Measurements from ENCODE around the gene SIVA1. TPM values are rescaled to one million over a fixed set of nuclear protein-coding genes. Genes with fewer than 3 reads are reported as not detected.
A peak's percentile ranks its signal among the peaks of the same experiment; 100 is the strongest.

Gene SIVA1
- total and polyA plus RNA-seq, 9 of the 15 experiments (the other 6 are each of a cell fraction or from before 2014, with no cell fraction given) = 4.2 to 186 (median 54.2) TPM

DNA sequence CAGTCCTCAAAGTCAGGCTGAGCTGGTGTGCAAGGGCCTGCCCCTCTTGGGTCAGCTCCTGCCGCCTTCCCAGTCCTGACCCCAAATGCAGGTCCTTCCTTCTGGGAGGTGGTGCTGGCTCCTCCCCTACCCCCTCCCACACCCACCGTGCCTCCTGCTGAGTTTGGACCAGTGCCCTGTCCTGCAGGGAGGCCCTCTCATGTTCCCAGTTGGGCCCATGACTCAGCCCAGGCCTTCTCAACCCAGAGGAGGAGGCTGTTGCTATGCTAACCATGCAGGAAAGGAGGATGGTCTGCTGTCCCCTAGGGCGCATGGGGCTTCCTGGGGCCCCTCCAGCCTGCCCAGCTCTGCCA, 52.4 kb downstream of the SIVA1 start:
- peak; percentile 82 to 91 (median 88) for DNase-seq (ENCODE audit: extremely low read depth in 1 of 4, low spot score in 3 of 4)
- ChIA-PET POLR2A (interaction anchor here (0.5 to 0.7 kb wide), 2 partner anchors 8 to 783 kb away, joined by 3 read pairs; no protein-coding TSS in a partner anchor), CTCF (ENCODE audit: low intra/inter-chr PET ratio) (no interaction called here)
- H3K27me3 ChIP-seq (ENCODE audit: control insufficient read depth in 2 of 2, insufficient read depth in 2 of 2, low read length in 2 of 2) = no peaks in the 10 kb centered on the region
- no TSS peak for BruUV-seq (replicated peaks)
- H3K36me3 ChIP-seq (ENCODE audit: control insufficient read depth, insufficient read depth, low read length) = peaks cover 6% of the 10 kb centered on the region; the same call in 1 of the 3 replicates
- intact Hi-C loops (cut with micrococcal nuclease) (no loop called here), in situ Hi-C loops (cut with MboI) (no loop called here)
- H3K4me2 ChIP-seq (ENCODE audit: insufficient read depth, low read length) = peak overlapping the region; percentile 63; the same call in 1 of the 2 replicates
- H3K27ac ChIP-seq (ENCODE audit: extremely low read depth, low read depth, low read length) = peak overlapping the region; percentile 73
- H3K4me3 ChIP-seq = no peak overlapping the region
- WGBS (ENCODE audit: insufficient coverage, low coverage, missing lambda C conversion rate) = 17% methylated on average over 2 of the region's 3 CpGs
- H3K9me3 ChIP-seq (replicated peaks; ENCODE audit: control insufficient read depth, insufficient read depth, low read depth, low read length) = no peaks in the 10 kb centered on the region
- peaks cover 33 to 67% of the 10 kb centered on the region in 2 experiments for H3K4me1 ChIP-seq (replicated peaks in 1 of 2; ENCODE audit: control insufficient read depth in 2 of 2, insufficient read depth in 2 of 2, low read length in 2 of 2)
- no peaks in the 10 kb centered on the region for H3K9me1 ChIP-seq (ENCODE audit: control insufficient read depth, insufficient read depth, low read length)
- peak overlapping the region; percentile 35 to 85; a peak in 3 of 4 replicates for H3K9ac ChIP-seq (ENCODE audit: insufficient read depth in 1 of 2, low read depth in 2 of 2, low read length in 2 of 2)
- H4K20me1 ChIP-seq (replicated peaks; ENCODE audit: control insufficient read depth, insufficient read depth, low read length) = no peaks in the 10 kb centered on the region
- H3K79me2 ChIP-seq (ENCODE audit: control insufficient read depth, insufficient read depth, low read length) = peaks cover 28% of the 10 kb centered on the region
- peak overlapping the region; percentile 58; the same call in 1 of the 2 replicates for H2AFZ ChIP-seq (ENCODE audit: low read depth, low read length)
- peak; percentile 96 for FAIRE-seq
- peak; percentile 86 for ATAC-seq
- TF ChIP-seq ZBTB5 (IDR thresholded peaks at IDR 0.05) = no peak
- no peak for TF ChIP-seq ZNF561 (CRISPR knock-in tag; conservative IDR thresholded peaks at IDR 0.05)
- peak in 1 of 2 experiments; percentile 85; a peak in 3 of 4 replicates for TF ChIP-seq RCOR1 (IDR thresholded peaks at IDR 0.05; ENCODE audit: borderline replicate concordance in 1 of 2, low read depth in 2 of 2, low read length in 2 of 2)
- TF ChIP-seq, protein P1, sequence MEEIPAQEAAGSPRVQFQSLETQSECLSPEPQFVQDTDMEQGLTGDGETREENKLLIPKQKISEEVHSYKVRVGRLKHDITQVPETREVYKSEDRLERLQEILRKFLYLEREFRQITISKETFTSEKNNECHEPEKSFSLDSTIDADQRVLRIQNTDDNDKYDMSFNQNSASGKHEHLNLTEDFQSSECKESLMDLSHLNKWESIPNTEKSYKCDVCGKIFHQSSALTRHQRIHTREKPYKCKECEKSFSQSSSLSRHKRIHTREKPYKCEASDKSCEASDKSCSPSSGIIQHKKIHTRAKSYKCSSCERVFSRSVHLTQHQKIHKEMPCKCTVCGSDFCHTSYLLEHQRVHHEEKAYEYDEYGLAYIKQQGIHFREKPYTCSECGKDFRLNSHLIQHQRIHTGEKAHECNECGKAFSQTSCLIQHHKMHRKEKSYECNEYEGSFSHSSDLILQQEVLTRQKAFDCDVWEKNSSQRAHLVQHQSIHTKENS (CRISPR knock-in tag; IDR thresholded peaks at IDR 0.05) = no peak
- no peak for TF ChIP-seq ESRRB (CRISPR knock-in tag; IDR thresholded peaks at IDR 0.05; ENCODE audit: borderline replicate concordance)
- TF ChIP-seq MTF1 (CRISPR knock-in tag; IDR thresholded peaks at IDR 0.05; ENCODE audit: borderline replicate concordance) = no peak
- TF ChIP-seq SAP30 (IDR thresholded peaks at IDR 0.05; ENCODE audit: borderline replicate concordance, insufficient read depth, low read depth, low read length, poor library complexity, severe bottlenecking) = no peak
- no peak for TF ChIP-seq MCM3 (IDR thresholded peaks at IDR 0.05)
- TF ChIP-seq MAFF (IDR thresholded peaks at IDR 0.05; ENCODE audit: low read length) = no peak
- peak; percentile 36; the same call in 1 of the 2 replicates for TF ChIP-seq ZBTB7A (IDR thresholded peaks at IDR 0.05; ENCODE audit: borderline replicate concordance, control insufficient read depth, low read depth, low read length)
- no peak for TF ChIP-seq TBL1XR1 (IDR thresholded peaks at IDR 0.05; ENCODE audit: low read length in 2 of 2)
- no peak for TF ChIP-seq THRB (CRISPR knock-in tag; conservative IDR thresholded peaks at IDR 0.05)
- TF ChIP-seq, protein P2, sequence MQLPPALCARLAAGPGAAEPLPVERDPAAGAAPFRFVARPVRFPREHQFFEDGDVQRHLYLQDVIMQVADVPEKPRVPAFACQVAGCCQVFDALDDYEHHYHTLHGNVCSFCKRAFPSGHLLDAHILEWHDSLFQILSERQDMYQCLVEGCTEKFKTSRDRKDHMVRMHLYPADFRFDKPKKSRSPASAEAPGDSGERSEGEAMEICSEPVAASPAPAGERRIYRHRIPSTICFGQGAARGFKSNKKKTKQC (CRISPR knock-in tag; IDR thresholded peaks at IDR 0.05) = no peak
- TF ChIP-seq MTA1 (IDR thresholded peaks at IDR 0.05; ENCODE audit: borderline replicate concordance) = no peak
- TF ChIP-seq CEBPB (tag; IDR thresholded peaks at IDR 0.05) = no peak
- TF ChIP-seq ZNF316 (IDR thresholded peaks at IDR 0.05) = 0 out of 2 replicates have a peak, but pooled peaks have one; percentile 10
- TF ChIP-seq, protein P3, sequence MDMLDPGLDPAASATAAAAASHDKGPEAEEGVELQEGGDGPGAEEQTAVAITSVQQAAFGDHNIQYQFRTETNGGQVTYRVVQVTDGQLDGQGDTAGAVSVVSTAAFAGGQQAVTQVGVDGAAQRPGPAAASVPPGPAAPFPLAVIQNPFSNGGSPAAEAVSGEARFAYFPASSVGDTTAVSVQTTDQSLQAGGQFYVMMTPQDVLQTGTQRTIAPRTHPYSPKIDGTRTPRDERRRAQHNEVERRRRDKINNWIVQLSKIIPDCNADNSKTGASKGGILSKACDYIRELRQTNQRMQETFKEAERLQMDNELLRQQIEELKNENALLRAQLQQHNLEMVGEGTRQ (CRISPR knock-in tag; IDR thresholded peaks at IDR 0.05) = no peak

All from K562 (cell line).